BE2C (cell line): ENCODE measurements around the gene SLC35D2.

Experiments used
- DNase-seq: peaks from one replicate; pipeline ENCODE4 v3.0.0-alpha.2; 2020
- H3K27me3 ChIP-seq: fragments of 250-450 bp; sonication (Bioruptor Pico); 2 replicates; pipeline ENCODE4 v1.5.1; 2020; ENCODE audit warnings: mild to moderate bottlenecking
- H3K36me3 ChIP-seq: fragments of 250-450 bp; sonication (Bioruptor Pico); 2 replicates; pipeline ENCODE4 v1.5.1; 2020; ENCODE audit warnings: mild to moderate bottlenecking
- H3K4me1 ChIP-seq: fragments of 250-450 bp; sonication (Bioruptor Pico); 2 replicates; pipeline ENCODE4 v1.5.1; 2020
- H3K4me3 ChIP-seq: 2 replicates; pipeline ENCODE4 v1.5.1; 2011; ENCODE audit warnings: low read depth, low read length
- H3K9me3 ChIP-seq: fragments of 250-450 bp; sonication (Bioruptor Pico); 2 replicates; pipeline ENCODE4 v1.5.1; 2020
- TF ChIP-seq, protein P1 (sequence below): IDR thresholded peaks from 2 replicates; pipeline ENCODE4 v1.5.1; 2012; ENCODE audit warnings: mild to moderate bottlenecking, low read depth, low read length

Gene SLC35D2

DNA sequence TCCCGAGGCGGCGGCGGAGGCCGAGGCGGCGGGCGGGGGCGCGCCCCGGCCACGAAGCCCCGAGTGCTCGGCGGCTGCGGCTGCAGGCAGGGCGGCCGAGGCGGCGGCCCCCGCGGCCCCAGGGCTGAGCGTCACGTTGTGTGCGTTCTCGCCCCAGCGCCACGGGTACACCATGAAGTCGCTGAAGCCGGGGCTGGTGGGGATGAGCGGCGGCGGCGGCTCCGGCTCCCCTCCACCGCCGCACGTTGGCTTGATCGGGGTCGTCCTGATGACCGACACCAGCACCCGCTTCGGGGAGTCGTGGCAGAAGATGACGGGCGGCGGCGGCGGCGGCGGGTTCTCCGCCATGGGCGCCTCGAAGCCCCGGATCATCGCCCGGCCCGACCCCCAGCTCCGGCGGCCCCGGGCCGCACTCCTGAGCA, 34.2 kb upstream of the SLC35D2 start:
- TF ChIP-seq, protein P1, sequence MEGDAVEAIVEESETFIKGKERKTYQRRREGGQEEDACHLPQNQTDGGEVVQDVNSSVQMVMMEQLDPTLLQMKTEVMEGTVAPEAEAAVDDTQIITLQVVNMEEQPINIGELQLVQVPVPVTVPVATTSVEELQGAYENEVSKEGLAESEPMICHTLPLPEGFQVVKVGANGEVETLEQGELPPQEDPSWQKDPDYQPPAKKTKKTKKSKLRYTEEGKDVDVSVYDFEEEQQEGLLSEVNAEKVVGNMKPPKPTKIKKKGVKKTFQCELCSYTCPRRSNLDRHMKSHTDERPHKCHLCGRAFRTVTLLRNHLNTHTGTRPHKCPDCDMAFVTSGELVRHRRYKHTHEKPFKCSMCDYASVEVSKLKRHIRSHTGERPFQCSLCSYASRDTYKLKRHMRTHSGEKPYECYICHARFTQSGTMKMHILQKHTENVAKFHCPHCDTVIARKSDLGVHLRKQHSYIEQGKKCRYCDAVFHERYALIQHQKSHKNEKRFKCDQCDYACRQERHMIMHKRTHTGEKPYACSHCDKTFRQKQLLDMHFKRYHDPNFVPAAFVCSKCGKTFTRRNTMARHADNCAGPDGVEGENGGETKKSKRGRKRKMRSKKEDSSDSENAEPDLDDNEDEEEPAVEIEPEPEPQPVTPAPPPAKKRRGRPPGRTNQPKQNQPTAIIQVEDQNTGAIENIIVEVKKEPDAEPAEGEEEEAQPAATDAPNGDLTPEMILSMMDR = no peak
- Histone ChIP-seq H3K4me3 (peak overlapping the region; percentile 96), H3K9me3 (no peaks in the 10 kb centered on the region), H3K27me3 (no peaks in the 10 kb centered on the region), H3K4me1 (peaks cover 9% of the 10 kb centered on the region), H3K36me3 (peaks cover 4% of the 10 kb centered on the region)
- DNase-seq = no peak

DNA sequence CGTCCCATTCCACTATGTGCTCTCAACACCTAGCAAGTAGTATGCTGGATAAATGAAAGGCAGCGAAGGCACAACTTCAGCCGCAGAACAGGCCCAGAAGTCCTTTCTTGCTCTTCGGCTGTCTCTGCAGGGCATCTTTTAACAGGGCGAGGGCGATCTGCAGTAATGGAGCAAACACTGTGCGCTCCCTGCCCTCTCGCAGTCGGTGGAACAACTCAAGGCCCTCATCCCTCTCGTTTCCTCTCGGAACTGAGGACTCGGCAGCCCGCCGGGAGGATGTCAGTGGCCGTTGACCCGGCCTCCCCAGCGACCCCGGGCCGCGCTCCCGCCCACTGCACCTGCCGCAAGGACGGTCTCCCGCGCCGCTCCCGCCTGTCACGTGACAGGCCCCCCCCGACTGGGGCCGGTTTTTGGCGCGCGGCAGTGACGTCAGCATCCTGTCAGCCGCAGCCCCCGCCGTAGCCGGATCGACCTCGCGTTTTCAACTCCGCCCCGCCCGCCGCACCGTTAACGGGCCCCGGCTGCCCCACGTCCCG, 33.6 kb upstream of the SLC35D2 start:
- H3K27me3 ChIP-seq = no peaks in the 10 kb centered on the region
- H3K9me3 ChIP-seq = no peaks in the 10 kb centered on the region
- H3K4me1 ChIP-seq = peaks cover 9% of the 10 kb centered on the region
- peak overlapping the region; percentile 96 for H3K4me3 ChIP-seq
- DNase-seq = peak; percentile 92
- TF ChIP-seq, protein P1 = no peak
- peaks cover 4% of the 10 kb centered on the region for H3K36me3 ChIP-seq

GRCh38 chr9:96413302-96414221, 30.1 kb upstream of the SLC35D2 start:
- H3K27me3 ChIP-seq = no peaks in the 10 kb centered on the region
- DNase-seq = no peak
- H3K36me3 ChIP-seq = peaks cover 25% of the 10 kb centered on the region
- no peak overlapping the region for H3K4me3 ChIP-seq
- H3K4me1 ChIP-seq = no peaks in the 10 kb centered on the region
- H3K9me3 ChIP-seq = no peaks in the 10 kb centered on the region
- TF ChIP-seq, protein P1 = no peak

GRCh38 chr9:96412174-96412913, 28.8 kb upstream of the SLC35D2 start:
- Histone ChIP-seq H3K4me1 (no peaks in the 10 kb centered on the region), H3K36me3 (peaks cover 25% of the 10 kb centered on the region), H3K9me3 (no peaks in the 10 kb centered on the region), H3K4me3 (no peak overlapping the region), H3K27me3 (no peaks in the 10 kb centered on the region)
- no peak for DNase-seq
- TF ChIP-seq, protein P1 = no peak

DNA sequence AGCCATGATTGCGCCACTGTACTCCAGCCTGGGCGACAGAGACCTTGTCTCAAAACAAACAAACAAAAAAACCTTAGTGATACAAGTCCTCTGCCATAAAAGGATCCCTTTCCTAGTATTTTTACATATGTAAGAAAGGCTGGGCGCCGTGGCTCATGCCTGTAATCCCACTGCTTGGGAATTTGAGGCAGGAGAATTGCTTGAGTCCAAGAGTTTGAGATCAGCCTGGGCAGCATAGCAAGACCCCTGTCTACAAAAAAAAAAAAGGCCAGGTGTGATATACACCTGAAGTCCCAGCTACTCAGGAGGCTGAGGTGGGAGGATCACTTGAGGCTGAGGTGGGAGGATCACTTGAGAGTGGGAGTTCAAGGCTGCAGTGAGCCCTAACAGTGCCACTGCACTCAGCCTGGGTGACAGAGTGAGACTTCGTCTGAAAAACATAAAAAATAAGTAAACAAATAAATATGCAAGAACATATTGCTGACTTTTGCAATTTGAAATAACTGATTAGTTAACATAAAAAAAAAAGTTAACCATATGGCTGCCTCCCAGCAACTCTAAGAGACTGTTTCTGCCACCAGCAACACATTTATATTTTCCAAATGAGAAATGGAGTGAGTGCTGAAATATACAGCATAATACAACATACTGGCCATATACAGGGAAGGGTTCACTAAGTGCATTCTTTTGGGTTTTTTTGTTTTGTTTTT, 27.8 kb upstream of the SLC35D2 start:
- TF ChIP-seq, protein P1 = no peak
- no peaks in the 10 kb centered on the region for H3K4me1 ChIP-seq
- H3K27me3 ChIP-seq = no peaks in the 10 kb centered on the region
- no peak for DNase-seq
- no peaks in the 10 kb centered on the region for H3K9me3 ChIP-seq
- no peak overlapping the region for H3K4me3 ChIP-seq
- peaks cover 25% of the 10 kb centered on the region for H3K36me3 ChIP-seq
